Measurements from ENCODE around the gene AGBL1. TPM values are rescaled to one million over a fixed set of nuclear protein-coding genes. Genes with fewer than 3 reads are reported as not detected.

AGBL1 gene
- total RNA-seq, 1 experiment from 2014 or later, result 0.02 TPM

DNA sequence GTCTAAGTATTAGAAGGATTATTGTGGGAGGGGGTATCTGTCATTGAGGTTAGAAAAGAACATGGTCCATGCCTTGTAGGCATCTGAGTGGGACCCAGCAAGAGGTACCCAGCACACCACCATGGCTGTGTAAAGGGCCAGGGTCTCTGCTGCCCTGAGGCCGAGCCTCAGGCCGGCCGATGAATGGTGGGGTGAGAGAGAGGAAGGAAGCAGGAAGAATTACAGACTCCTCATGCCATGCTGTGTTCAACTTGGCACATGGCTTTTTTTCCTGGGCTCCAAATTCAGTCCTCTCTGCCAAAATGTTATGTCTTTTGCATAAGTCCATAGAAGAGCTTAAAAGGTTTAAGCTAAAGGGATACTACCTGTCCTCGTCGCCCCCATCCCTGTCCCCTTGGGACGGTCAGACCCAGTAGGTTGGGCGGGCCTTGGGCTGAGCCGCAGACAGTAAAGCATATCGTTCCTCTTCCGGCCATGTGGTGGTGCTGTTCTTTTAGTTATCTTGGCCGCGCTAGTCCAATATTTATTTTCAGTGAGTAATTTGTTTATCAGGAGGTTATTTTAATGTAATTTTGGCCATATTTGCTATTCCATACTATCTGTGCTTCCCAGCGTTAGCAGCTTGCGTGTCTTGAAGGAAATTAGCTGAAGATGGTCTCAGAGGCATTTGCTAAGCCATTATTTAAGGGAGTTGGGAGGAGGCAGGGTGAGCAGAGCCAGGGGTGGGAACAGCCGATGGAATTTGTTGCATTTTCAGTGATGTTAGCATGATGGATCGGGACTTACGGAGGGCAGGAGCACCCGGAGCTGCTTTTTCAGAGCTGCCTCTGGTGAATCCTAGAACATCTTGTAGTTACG, 152.4 kb downstream of the AGBL1 start:
- DNase-seq (ENCODE audit: extremely low read depth, low read depth), result no peak

DNA sequence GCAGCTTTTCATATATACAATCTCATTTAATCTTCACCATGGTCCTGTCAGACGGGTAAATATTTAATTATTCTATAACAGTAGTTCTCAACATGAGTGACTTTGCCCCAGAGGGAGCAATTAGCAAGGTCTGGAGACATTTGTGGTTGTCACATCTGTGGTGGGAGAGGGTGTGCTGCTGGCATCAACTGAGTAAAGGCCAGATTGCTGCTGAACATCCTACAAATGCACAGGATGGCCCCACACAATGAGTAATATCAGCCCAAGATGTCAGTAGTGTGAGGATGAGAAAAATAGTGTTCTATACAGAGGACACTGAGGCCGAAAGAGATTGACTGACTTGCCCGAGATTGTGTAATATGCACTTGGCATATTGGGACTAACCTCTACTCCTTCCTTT, 156.0 kb downstream of the AGBL1 start:
- no peak for DNase-seq (ENCODE audit: extremely low read depth, low read depth)

DNA sequence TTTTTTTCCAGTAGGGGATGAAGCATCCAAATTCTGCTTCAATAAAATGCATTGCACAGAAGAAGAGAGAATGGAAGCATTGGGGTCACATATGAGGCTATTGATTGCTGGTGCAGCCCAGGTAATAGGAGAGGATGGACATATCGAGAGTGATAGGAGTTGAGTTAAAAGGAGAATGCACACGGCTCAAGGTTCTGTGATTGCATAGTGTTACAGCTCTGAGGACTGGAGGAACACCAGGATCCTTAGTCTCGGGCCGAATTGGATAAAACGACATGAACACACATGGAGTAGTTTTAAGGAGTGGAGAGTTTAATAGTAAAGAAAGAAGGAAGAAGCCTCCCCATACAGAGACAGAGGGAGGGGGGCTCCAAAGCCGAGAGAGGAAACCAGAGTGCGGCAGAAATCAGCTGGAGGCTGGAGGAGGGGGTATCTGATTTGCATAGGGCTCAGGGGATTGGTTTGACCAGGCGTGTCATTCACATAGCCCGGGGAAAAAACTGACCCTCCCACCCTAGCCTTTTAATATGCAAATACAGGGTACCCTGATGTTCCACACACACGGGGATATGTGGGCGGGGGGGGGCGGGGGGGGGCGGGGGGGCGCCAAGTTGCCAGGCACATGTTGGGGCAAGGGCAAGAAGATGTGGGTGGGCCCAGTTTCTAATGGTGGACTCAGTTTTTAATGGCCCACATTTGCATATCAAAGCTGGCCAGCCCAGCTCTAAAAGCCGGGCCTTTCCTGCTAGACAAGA, 156.9 kb downstream of the AGBL1 start:
- DNase-seq (ENCODE audit: extremely low read depth, low read depth), result no peak

DNA sequence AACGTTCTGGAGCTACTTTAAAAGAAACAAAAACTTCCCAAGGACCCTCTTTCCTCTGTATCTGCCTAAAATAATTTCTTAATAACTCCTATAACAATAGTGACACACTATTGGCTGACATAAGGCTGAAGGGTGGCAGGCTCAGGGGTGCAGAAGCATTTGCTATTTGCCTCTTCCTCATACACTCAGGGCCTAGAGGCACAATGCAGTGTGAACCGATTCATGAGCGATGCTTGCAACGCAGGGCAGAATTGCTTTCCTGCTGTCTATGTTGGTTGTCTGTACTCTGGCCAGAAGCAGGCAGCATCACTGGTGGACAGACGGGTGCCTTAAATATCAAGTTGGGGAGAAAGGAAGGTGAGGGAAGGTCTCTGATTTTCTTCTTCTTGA, 157.4 kb downstream of the AGBL1 start:
- DNase-seq (ENCODE audit: extremely low read depth, low read depth), result no peak

DNA sequence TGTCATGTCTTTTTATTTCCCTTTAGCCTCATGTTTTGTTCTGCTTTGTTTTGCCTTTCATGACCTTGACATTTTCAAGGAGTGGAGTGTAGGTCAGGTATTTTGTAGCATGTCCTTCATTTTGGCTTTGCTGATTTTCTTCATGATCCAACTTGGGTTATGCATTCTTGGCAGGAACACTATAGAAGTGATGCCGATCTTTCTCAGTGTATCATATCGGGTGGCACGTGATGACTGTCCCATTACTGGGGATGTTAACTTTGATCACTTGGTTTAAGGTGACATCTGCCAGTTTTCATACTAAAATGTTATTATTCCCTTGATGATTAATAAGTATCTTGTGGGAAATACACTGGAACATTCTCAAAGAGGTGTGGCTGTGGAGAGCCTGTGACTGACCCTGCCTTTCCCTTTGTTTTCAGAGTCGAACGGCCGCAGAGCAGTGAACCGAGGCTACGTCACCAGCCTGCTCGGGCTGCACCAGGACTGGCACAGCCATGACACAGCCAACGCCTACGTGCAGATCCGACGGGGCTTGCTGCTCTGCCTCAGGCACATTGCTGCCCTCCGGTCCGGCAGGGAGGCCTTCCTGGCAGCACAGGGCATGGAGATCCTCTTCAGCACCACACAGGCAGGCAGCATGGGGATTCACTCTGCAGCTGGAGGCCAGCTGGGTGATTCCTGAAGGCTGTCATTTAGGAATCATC, 167.7 kb downstream of the AGBL1 start:
- no peak for DNase-seq (ENCODE audit: extremely low read depth, low read depth)

DNA sequence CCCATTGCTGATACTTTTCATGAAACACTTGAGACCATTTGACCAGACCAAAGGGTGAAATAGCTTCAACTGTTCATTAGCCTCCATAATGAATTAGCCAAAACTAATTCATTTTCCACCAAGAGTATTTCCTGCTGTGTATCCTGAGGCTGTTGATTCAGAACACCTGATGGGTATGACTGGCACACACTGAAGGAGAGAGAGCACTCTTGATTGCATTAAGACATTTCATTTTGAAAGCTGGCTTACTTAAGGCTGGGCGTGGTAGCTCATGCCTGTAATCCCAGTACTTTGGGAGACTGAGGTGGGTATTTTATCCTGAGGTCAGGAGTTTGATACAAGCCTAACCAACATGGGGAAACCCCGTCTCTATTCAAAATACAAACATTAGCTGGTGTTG, 175.6 kb downstream of the AGBL1 start:
- DNase-seq (ENCODE audit: extremely low read depth, low read depth), result no peak

DNA sequence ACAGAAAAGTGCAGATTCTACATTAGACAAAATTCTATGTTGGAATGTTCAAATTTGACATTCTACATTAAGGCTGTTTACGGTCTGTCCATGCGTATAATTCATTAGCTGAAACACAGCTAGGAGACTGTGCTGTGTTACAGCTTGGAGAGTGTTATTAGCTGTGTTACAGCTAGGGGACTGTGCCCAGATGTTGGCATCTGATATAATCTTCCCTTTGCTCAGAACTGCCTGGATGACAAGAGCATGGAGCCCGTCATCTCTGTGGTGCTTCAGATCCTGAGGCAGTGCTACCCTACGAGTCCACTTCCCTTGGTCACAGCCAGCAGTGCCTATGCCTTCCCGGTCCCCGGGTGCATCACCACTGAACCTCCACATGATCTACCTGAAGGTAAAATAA, 177.0 kb downstream of the AGBL1 start:
- no peak for DNase-seq (ENCODE audit: extremely low read depth, low read depth)

DNA sequence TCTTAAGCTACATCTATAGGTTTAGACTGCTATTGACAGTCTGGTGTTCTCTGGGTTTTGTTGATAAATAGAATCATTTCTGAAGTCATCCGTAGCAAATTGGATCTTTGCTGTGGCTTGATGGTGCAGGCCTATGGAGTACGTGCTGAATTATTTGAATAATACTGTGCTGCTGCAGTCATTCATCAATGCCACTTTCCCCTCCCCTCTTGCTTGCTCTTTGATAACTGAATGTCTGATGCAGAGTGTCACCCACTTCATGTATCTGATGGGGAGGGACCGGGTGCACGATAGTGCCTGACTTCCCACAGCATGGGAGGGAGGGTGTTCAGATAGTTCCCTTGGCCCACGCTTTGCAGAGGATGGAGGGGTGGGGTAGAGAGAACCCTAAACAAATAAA, 179.9 kb downstream of the AGBL1 start:
- DNase-seq (ENCODE audit: extremely low read depth, low read depth), result no peak

DNA sequence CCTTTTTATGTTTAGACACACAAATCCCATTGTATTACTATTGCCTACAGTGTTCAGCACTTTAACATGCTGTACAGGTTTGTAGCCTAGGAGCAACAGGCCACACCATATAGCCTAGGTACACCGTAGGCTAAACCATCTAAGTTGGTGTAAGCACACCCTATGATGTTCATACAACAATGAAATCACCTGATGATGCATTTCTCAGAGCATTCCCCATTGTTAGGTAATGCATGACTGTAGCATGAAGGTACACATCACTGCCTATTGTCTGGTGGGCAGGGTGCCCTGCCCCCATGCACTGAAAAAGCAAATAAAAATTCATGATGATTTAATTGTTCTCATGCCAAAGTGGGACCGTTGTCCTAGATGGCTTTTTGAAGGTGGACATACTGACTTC, 183.6 kb downstream of the AGBL1 start:
- no peak for DNase-seq (ENCODE audit: extremely low read depth, low read depth)

DNA sequence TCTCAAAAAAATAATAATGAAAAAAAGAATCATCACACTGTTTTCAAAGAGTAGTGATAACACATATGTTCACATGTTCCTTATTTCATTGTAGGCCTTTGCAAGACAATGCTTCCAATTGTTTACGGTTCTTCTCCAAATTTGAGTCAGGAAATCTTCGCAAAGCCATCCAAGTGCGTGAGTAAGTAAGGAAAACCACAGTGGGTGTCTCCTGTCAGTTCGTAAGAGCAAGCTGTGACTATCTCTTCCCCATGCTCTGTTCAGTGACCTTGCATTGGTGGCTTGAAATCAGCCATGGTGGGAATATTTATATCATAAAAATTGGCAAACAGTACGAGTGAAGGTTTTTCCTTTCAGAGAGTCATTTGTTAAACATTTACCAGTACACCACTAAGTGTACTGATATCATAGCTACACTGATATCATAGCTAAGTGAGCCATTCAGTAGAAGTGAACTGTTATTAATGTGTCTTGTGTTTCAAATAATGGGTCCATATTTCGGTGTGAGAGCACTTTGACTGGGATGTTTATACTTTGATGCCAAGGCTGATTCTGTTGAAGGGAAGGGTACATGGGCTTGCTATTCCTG, 187.3 kb downstream of the AGBL1 start:
- no peak for DNase-seq (ENCODE audit: extremely low read depth, low read depth)

DNA sequence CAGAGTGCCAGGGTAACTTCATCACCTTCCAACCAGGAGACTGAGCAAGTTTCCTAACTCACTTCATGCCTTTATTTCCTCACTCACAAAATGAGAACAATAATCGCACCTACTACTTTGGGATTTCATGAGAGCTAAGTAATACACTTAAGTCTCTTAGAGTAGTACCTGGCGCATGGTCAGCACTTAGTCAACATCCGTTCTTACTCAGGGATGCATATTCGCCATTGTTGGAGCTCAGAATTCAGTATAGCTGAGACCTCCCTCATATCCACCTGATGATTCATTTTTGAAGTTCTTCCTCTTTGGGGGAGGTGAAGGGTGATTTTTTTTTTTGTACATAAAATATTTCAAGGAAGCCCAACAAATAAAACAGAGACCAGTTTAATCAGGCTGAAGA, 188.2 kb downstream of the AGBL1 start:
- DNase-seq (ENCODE audit: extremely low read depth, low read depth), result no peak

DNA sequence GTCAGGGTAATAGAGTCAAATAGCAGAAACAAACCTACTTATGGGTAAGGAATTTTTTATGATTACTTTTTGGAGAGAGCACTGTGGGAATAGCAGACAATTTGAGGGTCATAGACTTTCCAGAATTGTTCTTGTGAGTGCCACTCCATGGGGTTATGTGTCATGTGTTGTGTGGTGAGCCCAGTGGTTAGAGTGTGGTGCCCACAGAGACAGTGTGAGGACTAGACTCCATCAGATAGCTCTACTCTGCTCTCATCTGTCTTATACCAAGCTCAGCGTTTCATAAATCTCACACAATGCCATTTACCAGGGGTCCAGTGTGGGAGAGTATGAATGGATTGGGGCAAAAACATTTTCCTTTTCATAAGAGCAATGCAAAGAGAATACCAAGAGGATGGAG, 188.9 kb downstream of the AGBL1 start:
- DNase-seq (ENCODE audit: extremely low read depth, low read depth), result no peak

DNA sequence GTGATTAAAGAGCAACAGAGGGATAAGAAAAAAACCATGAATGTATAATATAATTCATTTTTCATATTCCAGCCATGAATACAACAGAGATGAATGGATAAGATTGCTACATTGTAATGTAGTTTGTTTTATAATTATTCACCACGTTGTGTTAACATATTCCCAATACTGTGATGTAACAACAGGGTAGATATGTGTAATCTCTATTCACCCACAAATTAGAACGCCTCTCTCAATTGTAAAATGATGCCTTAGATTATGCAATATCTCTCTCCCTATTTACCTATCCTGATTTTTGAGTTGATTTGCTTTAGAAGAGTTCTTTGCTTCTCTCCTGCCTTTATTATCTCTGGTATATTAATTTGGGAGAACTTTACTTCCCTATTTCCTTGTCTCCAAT, 193.6 kb downstream of the AGBL1 start:
- no peak for DNase-seq (ENCODE audit: extremely low read depth, low read depth)

DNA sequence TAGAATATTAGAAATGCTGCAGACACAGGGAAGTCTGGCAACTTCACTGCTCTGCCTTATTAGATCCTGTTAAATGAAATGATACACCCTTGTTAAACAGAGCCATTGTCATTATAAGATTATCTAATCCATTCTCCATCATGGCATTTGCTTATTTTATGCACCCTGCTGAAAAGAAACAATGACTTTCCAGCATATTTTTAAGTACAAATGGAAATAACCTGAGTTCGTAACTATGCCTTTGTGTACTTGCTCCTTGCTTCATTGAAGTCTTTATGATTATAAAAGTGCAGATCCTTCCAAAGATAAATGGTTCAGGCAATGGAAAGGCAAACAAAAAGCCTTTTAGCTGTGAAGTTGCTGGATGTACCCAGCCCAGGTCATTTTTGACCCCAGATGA, 195.7 kb downstream of the AGBL1 start:
- no peak for DNase-seq (ENCODE audit: extremely low read depth, low read depth)

DNA sequence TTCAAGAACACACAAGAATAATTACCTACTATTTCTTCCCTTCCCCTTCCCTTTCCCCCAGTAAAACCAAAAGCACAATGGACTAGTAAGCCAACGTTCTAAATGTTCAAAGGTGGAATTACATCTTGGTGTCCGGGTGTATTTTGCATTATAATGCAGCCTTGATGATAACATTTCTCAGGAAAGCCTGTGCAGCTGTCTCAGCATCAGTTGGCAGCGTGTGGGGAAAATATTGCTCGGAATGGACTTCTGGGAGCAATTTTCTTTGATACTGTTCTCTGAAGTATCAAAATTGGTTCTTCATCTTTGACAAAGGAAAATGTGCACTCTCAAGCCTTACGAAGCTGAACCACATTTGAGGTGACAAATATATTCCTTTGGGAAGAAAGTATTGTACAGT, 198.9 kb downstream of the AGBL1 start:
- DNase-seq (ENCODE audit: extremely low read depth, low read depth), result no peak

DNA sequence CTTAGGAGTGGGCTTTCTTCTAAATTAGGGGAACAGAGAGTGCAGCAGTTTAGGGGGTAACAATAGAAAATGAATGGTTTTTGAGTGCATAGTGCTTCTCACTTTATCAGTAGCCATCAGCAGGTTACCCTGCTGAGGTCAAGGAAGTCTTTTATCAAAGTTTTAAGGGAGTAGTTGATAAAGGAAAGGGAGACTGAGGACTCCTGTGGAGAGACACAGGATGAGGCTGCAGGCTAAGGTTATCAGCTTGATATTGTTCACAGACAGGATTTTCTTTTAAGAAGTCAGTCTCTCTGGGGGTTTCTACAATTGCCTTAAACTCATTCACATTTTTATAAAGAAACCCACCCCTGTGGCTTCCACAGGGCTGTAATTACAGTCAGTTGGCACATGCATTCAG, 205.0 kb downstream of the AGBL1 start:
- no peak for DNase-seq (ENCODE audit: extremely low read depth, low read depth)

DNA sequence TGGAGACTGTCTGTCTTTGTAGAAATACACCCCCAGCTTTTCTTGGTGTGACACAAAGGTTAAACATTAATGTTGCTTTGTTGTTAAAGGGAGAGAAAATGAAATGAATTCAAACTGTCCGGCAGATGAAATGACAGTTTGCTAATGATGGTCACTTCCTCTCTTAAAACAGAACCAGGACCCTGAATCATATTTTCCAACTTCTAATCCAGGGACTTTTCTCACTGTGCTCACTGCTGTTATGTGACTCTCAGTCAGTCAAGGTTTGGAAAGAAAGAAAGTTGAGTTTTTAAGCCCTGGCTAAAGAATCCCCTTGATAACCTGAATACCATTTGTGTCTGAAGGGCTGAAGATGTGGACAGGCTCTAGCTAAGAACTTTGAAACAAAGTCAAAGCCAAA, 215.8 kb downstream of the AGBL1 start:
- DNase-seq (ENCODE audit: extremely low read depth, low read depth), result no peak

DNA sequence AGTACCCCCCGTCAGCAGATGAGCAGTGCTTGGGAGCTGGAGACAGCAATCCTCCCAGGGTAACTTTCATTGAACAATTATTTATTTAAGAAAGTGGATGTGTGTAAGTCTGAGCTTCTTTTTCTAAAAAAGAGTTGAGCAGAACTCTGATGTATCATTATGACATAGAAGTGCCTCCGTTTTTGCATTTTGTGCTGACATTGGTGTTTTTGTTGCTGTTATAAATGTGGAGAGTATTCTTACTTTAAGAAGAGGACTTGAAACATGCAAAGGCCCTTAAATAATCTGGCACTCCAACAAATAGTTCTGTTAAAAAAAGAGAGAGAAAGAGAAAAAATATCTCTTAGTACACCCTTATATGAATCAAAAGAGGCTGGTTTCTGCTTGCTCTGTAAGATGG, 217.1 kb downstream of the AGBL1 start:
- no peak for DNase-seq (ENCODE audit: extremely low read depth, low read depth)

DNA sequence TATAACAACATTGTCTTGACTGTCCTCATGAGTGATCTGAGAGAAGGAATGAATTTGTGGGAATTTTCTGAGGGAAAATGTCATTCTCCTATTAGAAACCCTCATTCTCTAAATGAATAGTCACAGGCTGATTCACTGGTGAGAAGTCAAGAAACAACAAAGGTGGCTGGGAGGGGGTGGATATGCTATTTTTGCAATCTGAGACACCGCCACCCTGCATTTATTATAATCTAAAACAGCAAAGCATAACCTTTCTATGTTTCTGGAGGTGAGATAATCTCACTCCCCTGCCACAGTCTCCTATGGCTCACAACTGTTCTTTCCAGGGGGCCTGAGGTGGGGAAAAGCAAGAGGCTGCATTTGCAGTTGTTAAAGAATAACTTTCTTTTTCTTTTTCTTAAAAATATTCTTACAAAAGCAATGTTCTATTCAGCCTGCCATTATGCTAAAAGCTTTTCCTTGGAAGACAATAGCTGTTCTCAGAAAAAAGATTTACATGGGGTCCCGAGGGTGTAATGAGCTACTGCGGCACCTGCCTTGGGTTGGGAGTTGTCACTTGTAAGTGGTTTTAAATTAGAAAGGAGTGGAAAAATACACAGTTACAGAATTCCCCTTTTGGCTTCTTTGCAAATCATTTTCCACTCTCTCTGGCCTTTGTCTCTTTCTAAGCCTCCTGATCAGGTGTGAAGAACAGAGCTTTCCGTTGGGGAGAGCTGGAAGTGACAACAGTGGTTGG, 220.9 kb downstream of the AGBL1 start:
- DNase-seq (ENCODE audit: extremely low read depth, low read depth), result no peak

DNA sequence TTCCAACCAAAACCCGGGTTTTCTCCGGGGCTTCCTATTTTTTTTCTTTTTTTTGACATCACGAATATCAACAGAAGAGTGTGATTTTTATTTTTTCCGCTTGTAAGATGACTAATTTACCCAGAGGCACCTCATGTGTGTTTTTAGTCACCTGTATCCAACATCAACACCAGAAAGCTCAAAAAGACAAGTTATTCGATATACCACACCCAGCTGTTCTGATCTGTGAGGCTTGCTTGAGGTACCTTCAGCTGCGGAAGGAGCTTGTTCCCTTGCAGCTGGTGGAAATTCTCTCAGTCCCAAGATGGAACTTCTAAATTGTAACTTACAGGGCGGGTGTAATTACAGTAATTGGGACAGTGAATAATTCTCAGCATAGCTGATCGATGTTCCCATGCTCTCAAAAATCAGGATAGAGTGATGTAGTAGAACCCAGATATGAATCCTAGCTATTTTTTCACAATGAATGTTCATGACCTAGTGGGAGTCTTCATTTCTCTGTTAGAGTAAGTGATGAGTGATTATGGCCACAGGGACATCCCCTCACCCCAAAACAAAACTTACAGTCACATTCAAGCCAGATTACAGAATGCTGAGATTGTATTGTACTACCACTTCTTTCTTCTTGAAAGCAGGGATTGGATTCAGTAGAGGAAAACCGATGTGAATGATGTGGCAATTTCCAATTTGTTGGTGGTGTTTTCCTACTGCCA, 232.1 kb downstream of the AGBL1 start:
- no peak for DNase-seq (ENCODE audit: extremely low read depth, low read depth)

All from NCI-H460 (cell line).